H9 (cell line): ENCODE results near the gene GORASP1. TPM values are rescaled to one million over a fixed set of nuclear protein-coding genes. Genes with fewer than 3 reads are reported as not detected.

Experiments used
- DNase-seq: peaks from one replicate; pipeline ENCODE4 v3.0.0-alpha.2; 2017
- H2AFZ ChIP-seq: one replicate; pipeline ENCODE4 v1.6.1; 2013; ENCODE audit warnings: mild to moderate bottlenecking, low read length, control low read depth, moderate library complexity
- H2AK5ac ChIP-seq: 2 replicates; pipeline ENCODE4 v1.6.1; 2013; ENCODE audit warnings: low read length, control low read depth, mixed read lengths; ENCODE audit not compliant: insufficient read length
- H2BK120ac ChIP-seq: one replicate; pipeline ENCODE4 v1.6.1; 2013; ENCODE audit warnings: low read depth, mild to moderate bottlenecking, low read length, control low read depth, inconsistent platforms; ENCODE audit not compliant: poor library complexity, severe bottlenecking
- H2BK12ac ChIP-seq: 2 replicates; pipeline ENCODE4 v1.6.1; 2013; ENCODE audit warnings: low read length, control low read depth, mixed read lengths, low read depth; ENCODE audit not compliant: insufficient read length
- H2BK15ac ChIP-seq: 2 replicates; pipeline ENCODE4 v1.6.1; 2013; ENCODE audit warnings: low read depth, low read length, control low read depth
- H2BK20ac ChIP-seq: one replicate; pipeline ENCODE4 v1.6.1; 2013; ENCODE audit warnings: low read depth, mild to moderate bottlenecking, low read length, control low read depth, inconsistent platforms; ENCODE audit not compliant: poor library complexity, severe bottlenecking
- H2BK5ac ChIP-seq: 2 replicates; pipeline ENCODE4 v1.6.1; 2013; ENCODE audit warnings: low read length, control low read depth, mixed read lengths; ENCODE audit not compliant: insufficient read length
- H3K14ac ChIP-seq: 2 replicates; pipeline ENCODE4 v1.6.1; 2013; ENCODE audit warnings: low read length, control low read depth; ENCODE audit not compliant: insufficient read depth
- H3K18ac ChIP-seq: 2 replicates; pipeline ENCODE4 v1.6.1; 2013; ENCODE audit warnings: low read depth, mild to moderate bottlenecking, mixed read lengths, low read length, control low read depth; ENCODE audit not compliant: insufficient read length
- H3K23ac ChIP-seq: 2 replicates; pipeline ENCODE4 v1.6.1; 2013; ENCODE audit warnings: low read length, control low read depth, mixed read lengths, low read depth; ENCODE audit not compliant: insufficient read length
- H3K23me2 ChIP-seq: 2 replicates; pipeline ENCODE4 v1.6.1; 2013; ENCODE audit warnings: low read depth, mild to moderate bottlenecking, mixed read lengths, low read length, control low read depth; ENCODE audit not compliant: insufficient read length, poor library complexity, severe bottlenecking
- H3K27ac ChIP-seq: 2 replicates; pipeline ENCODE4 v1.5.1; 2013; ENCODE audit warnings: low read length, control low read depth, mixed read lengths, low read depth; ENCODE audit not compliant: insufficient read length
- H3K27me3 ChIP-seq: 2 replicates; pipeline ENCODE4 v1.6.1; 2013; ENCODE audit warnings: low read length, control low read depth, inconsistent platforms; ENCODE audit not compliant: insufficient read depth
- H3K4ac ChIP-seq: 2 replicates; pipeline ENCODE4 v1.6.1; 2013; ENCODE audit warnings: low read depth, mild to moderate bottlenecking, control low read depth, inconsistent platforms, low read length, moderate library complexity
- H3K4me1 ChIP-seq: 2 replicates; pipeline ENCODE4 v1.6.1; 2013; ENCODE audit warnings: low read length, control low read depth, inconsistent platforms; ENCODE audit not compliant: insufficient read depth
- H3K4me2 ChIP-seq: 2 replicates; pipeline ENCODE4 v1.6.1; 2013; ENCODE audit warnings: low read length, control low read depth, mixed read lengths; ENCODE audit not compliant: insufficient read length, insufficient read depth
- H3K56ac ChIP-seq: 2 replicates; pipeline ENCODE4 v1.6.1; 2013; ENCODE audit warnings: low read depth, mild to moderate bottlenecking, mixed read lengths, low read length, control low read depth; ENCODE audit not compliant: insufficient read length
- H3K79me1 ChIP-seq: 2 replicates; pipeline ENCODE4 v1.6.1; 2013; ENCODE audit warnings: low read depth, mild to moderate bottlenecking, moderate library complexity, low read length, control low read depth, inconsistent platforms; ENCODE audit not compliant: insufficient read depth, poor library complexity, severe bottlenecking
- H3K79me2 ChIP-seq: 2 replicates; pipeline ENCODE4 v1.6.1; 2013; ENCODE audit warnings: low read length, control low read depth, inconsistent platforms; ENCODE audit not compliant: insufficient read depth
- H3K9ac ChIP-seq: 2 replicates; pipeline ENCODE4 v1.6.1; 2013; ENCODE audit warnings: low read length, control low read depth, mixed read lengths; ENCODE audit not compliant: insufficient read length; ENCODE audit errors: extremely low read depth
- H3K9me3 ChIP-seq: one replicate; pipeline ENCODE4 v1.6.1; 2013; ENCODE audit warnings: low read depth, low read length, inconsistent platforms; ENCODE audit not compliant: control insufficient read depth
- H3T11ph ChIP-seq: one replicate; pipeline ENCODE4 v1.6.1; 2013; ENCODE audit warnings: mild to moderate bottlenecking, low read length, control low read depth, inconsistent platforms
- H4K20me1 ChIP-seq: one replicate; pipeline ENCODE4 v1.6.1; 2013; ENCODE audit not compliant: control insufficient read depth, insufficient read length, insufficient read depth
- H4K5ac ChIP-seq: 2 replicates; pipeline ENCODE4 v1.6.1; 2013; ENCODE audit warnings: low read depth, mild to moderate bottlenecking, mixed read lengths, low read length, control low read depth; ENCODE audit not compliant: insufficient read length
- H4K8ac ChIP-seq: replicated peaks from 2 replicates; pipeline ENCODE4 v1.6.1; 2013; ENCODE audit warnings: low read length, control low read depth, mixed read lengths, low read depth; ENCODE audit not compliant: insufficient read length
- H4K91ac ChIP-seq: 2 replicates; pipeline ENCODE4 v1.6.1; 2013; ENCODE audit warnings: low read depth, mild to moderate bottlenecking, moderate library complexity, mixed read lengths, low read length, control low read depth; ENCODE audit not compliant: insufficient read length
- H3K27ac Mint-ChIP-seq, 3 experiments: 2 replicates in 2 of 3; 3 replicates in 1 of 3; pipeline ENCODE4 v1.8.0; 2020 to 2021; ENCODE audit warnings: mixed read lengths in 3 of 3, mild to moderate bottlenecking in 1 of 3, moderate library complexity in 1 of 3
- H3K27me3 Mint-ChIP-seq: 2 replicates; pipeline ENCODE4 v1.8.0; 2021; ENCODE audit warnings: low read depth, mild to moderate bottlenecking, moderate library complexity, mixed read lengths
- H3K36me3 Mint-ChIP-seq, 3 experiments: 2 replicates in 2 of 3; 3 replicates in 1 of 3; pipeline ENCODE4 v1.8.0; 2020 to 2021; ENCODE audit warnings: low read depth in 3 of 3, mixed read lengths in 3 of 3; ENCODE audit not compliant: insufficient read depth in 1 of 3
- H3K4me1 Mint-ChIP-seq, 2 experiments: 2 replicates each; pipeline ENCODE4 v1.8.0; 2020; ENCODE audit warnings: mixed read lengths in 2 of 2
- H3K4me3 Mint-ChIP-seq, 2 experiments: 2 replicates in 1 of 2; 3 replicates in 1 of 2; pipeline ENCODE4 v1.8.0; 2020 to 2021; ENCODE audit warnings: mild to moderate bottlenecking in 2 of 2, mixed read lengths in 2 of 2, moderate library complexity in 1 of 2
- H3K9me3 Mint-ChIP-seq, 2 experiments: 2 replicates in 1 of 2; 3 replicates in 1 of 2; pipeline ENCODE4 v1.8.0; 2020; ENCODE audit warnings: mild to moderate bottlenecking in 2 of 2, mixed read lengths in 2 of 2, moderate library complexity in 1 of 2
- WGBS: extraction: QIAGEN DNeasy Blood & Tissue Kit; methylation state at CpG from one replicate; pipeline ENCODE4 v1.1.7; 2013; ENCODE audit warnings: missing lambda C conversion rate, low lambda C conversion rate, mixed read lengths; ENCODE audit not compliant: insufficient read length; ENCODE audit errors: extremely low coverage; 5-methylcytosine and 5-hydroxymethylcytosine counted together
- total RNA-seq: library from RNA; stranded (reverse); gene quantifications from 2 replicates; pipeline ENCODE4 v1.2.1, GENCODE V29; 2021
- TF ChIP-seq, protein P1 (sequence below): fragments of 200-600 bp; sonication (generic); conservative IDR thresholded peaks from 3 replicates; pipeline ENCODE4 v1.8.0; 2021; ENCODE audit warnings: antibody characterized with exemption, mild to moderate bottlenecking

Gene GORASP1
- total RNA-seq, 1 experiment from 2014 or later: 37.4 TPM

DNA sequence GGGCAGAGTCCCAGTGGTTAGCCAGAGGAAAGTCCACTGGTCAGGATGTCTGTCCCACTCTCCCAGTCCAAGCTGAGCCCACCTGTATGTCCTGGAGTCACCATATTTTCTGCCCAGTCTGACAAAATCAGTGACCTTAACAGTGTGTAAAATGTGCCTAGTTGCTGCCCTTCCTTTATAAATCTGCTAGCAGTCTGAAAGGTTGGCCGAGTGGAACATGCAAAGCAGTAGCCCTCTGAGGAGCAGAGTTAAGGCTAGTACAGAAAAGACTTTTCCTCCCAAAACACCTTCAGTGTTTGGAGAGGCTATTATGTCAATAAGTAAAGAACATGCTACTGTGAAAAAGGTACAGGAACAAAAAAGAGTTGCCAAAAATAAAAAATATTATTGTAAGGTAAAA, 15.4 kb upstream of the GORASP1 start:
- Histone ChIP-seq H3K4me1 (no peaks in the 10 kb centered on the region; the same call in 1 of the 2 replicates), H4K20me1 (peaks cover 4% of the 10 kb centered on the region), H2BK15ac (no peak overlapping the region), H2BK120ac (no peak overlapping the region), H4K5ac (no peak overlapping the region), H2BK5ac (no peak overlapping the region), H3K27me3 (no peaks in the 10 kb centered on the region), H3T11ph (no peak overlapping the region), H3K27ac (no peak overlapping the region), H3K23me2 (no peaks in the 10 kb centered on the region), H3K79me1 (no peaks in the 10 kb centered on the region), H2AK5ac (no peak overlapping the region), H3K18ac (no peak overlapping the region), H3K4me2 (no peak overlapping the region), H4K91ac (no peak overlapping the region), H3K79me2 (no peaks in the 10 kb centered on the region), H3K9me3 (no peaks in the 10 kb centered on the region), H3K23ac (no peak overlapping the region), H2BK12ac (no peak overlapping the region), H3K14ac (peak overlapping the region; percentile 27; the same call in 1 of the 2 replicates), H2BK20ac (no peak overlapping the region), H2AFZ (no peak overlapping the region), H3K9ac (no peak overlapping the region), H4K8ac (no peak overlapping the region), H3K56ac (no peak overlapping the region), H3K4ac (no peak overlapping the region)
- H3K4me1 Mint-ChIP-seq: peaks cover 10% of the 10 kb centered on the region in 2 experiments
- no CpG with 5 or more reads among the region's 1 CpG for WGBS
- H3K4me3 Mint-ChIP-seq: no peak overlapping the region
- peaks cover 1% of the 10 kb centered on the region; the same call in 1 of the 2 replicates for H3K27me3 Mint-ChIP-seq
- no peaks in the 10 kb centered on the region for H3K36me3 Mint-ChIP-seq
- no peaks in the 10 kb centered on the region for H3K9me3 Mint-ChIP-seq
- TF ChIP-seq, protein P1, sequence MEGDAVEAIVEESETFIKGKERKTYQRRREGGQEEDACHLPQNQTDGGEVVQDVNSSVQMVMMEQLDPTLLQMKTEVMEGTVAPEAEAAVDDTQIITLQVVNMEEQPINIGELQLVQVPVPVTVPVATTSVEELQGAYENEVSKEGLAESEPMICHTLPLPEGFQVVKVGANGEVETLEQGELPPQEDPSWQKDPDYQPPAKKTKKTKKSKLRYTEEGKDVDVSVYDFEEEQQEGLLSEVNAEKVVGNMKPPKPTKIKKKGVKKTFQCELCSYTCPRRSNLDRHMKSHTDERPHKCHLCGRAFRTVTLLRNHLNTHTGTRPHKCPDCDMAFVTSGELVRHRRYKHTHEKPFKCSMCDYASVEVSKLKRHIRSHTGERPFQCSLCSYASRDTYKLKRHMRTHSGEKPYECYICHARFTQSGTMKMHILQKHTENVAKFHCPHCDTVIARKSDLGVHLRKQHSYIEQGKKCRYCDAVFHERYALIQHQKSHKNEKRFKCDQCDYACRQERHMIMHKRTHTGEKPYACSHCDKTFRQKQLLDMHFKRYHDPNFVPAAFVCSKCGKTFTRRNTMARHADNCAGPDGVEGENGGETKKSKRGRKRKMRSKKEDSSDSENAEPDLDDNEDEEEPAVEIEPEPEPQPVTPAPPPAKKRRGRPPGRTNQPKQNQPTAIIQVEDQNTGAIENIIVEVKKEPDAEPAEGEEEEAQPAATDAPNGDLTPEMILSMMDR: no peak
- no peak overlapping the region; a peak in 1 of 7 replicates for H3K27ac Mint-ChIP-seq
- DNase-seq: no peak
